H7 (cell line): Measurements from ENCODE around the gene MIER3. TPM values are rescaled to one million over a fixed set of nuclear protein-coding genes. Genes with fewer than 3 reads are reported as not detected.

Experiments
- DNase-seq: peaks from one replicate; pipeline ENCODE4 v3.0.0; 2012
- H3K27me3 ChIP-seq: 2 replicates; pipeline ENCODE4 v1.6.0; 2011; ENCODE audit warnings: mild to moderate bottlenecking, low read length; ENCODE audit not compliant: control insufficient read depth, insufficient read depth
- H3K36me3 ChIP-seq: replicated peaks from 2 replicates; pipeline ENCODE4 v1.5.1; 2011; ENCODE audit warnings: low read length; ENCODE audit not compliant: control insufficient read depth, insufficient read depth
- H3K4me3 ChIP-seq: 2 replicates; pipeline ENCODE4 v1.5.1; 2011; ENCODE audit warnings: low read depth, mild to moderate bottlenecking, control low read depth, low read length, moderate library complexity; ENCODE audit not compliant: insufficient read depth
- total RNA-seq: library from RNA; depleted of rRNA; stranded (reverse); fragments of >200 nt; shearing (Covaris generic); gene quantifications from 2 replicates; pipeline ENCODE4 v1.2.3, GENCODE V29; 2014

Gene MIER3
- total RNA-seq, 1 experiment from 2014 or later: 22.0 TPM

- Histone ChIP-seq H3K27me3 (no peaks in the 10 kb centered on the region), H3K4me3 (no peak overlapping the region), H3K36me3 (peaks cover 34% of the 10 kb centered on the region)
- DNase-seq: no peak
Measured at GRCh38 chr5:56941981-56942380, 9.9 kb downstream of the MIER3 start.

- DNase-seq: no peak
- Histone ChIP-seq H3K36me3 (peaks cover 47% of the 10 kb centered on the region), H3K27me3 (no peaks in the 10 kb centered on the region), H3K4me3 (no peak overlapping the region)
Measured at GRCh38 chr5:56938858-56939257, 13.1 kb downstream of the MIER3 start.

GRCh38 chr5:56934325-56934724 is 17.6 kb downstream of the MIER3 start:
- DNase-seq: no peak
- peaks cover 32% of the 10 kb centered on the region for H3K36me3 ChIP-seq
- H3K4me3 ChIP-seq: no peak overlapping the region
- H3K27me3 ChIP-seq: no peaks in the 10 kb centered on the region

GRCh38 chr5:56922922-56923321 is 29.0 kb downstream of the MIER3 start:
- no peak overlapping the region for H3K4me3 ChIP-seq
- DNase-seq: no peak
- peaks cover 18% of the 10 kb centered on the region for H3K36me3 ChIP-seq
- H3K27me3 ChIP-seq: no peaks in the 10 kb centered on the region

GRCh38 chr5:56919942-56920662 is 31.8 kb downstream of the MIER3 start:
- H3K36me3 ChIP-seq: peaks cover 17% of the 10 kb centered on the region
- H3K27me3 ChIP-seq: no peaks in the 10 kb centered on the region
- no peak for DNase-seq
- no peak overlapping the region for H3K4me3 ChIP-seq

- no peaks in the 10 kb centered on the region for H3K27me3 ChIP-seq
- no peak overlapping the region for H3K4me3 ChIP-seq
- no peak for DNase-seq
- H3K36me3 ChIP-seq: peaks cover 7% of the 10 kb centered on the region
Measured at GRCh38 chr5:56918054-56918453, 33.9 kb downstream of the MIER3 start.

- Histone ChIP-seq H3K36me3 (peaks cover 2% of the 10 kb centered on the region), H3K27me3 (no peaks in the 10 kb centered on the region)
- DNase-seq: no peak
Measured at GRCh38 chr5:56917534-56917933, 34.4 kb downstream of the MIER3 start.

GRCh38 chr5:56914678-56915077 is 37.2 kb downstream of the MIER3 start:
- no peak for DNase-seq
- Histone ChIP-seq H3K27me3 (no peaks in the 10 kb centered on the region), H3K36me3 (peaks cover 2% of the 10 kb centered on the region; the same call in 1 of the 2 replicates), H3K4me3 (no peak overlapping the region)

More at GRCh38 chr5:56917534-56917933, 34.4 kb downstream of the MIER3 start:
- H3K4me3 ChIP-seq: no peak overlapping the region

- Histone ChIP-seq H3K27me3 (no peaks in the 10 kb centered on the region), H3K36me3 (peaks cover 2% of the 10 kb centered on the region; the same call in 1 of the 2 replicates), H3K4me3 (no peak overlapping the region)
- no peak for DNase-seq
Measured at GRCh38 chr5:56913766-56914165, 38.2 kb downstream of the MIER3 start.

- Histone ChIP-seq H3K4me3 (peak overlapping the region; percentile 78), H3K36me3 (no peaks in the 10 kb centered on the region), H3K27me3 (no peaks in the 10 kb centered on the region)
- DNase-seq: peak; percentile 9
Measured at GRCh38 chr5:56910210-56910965, 41.5 kb downstream of the MIER3 start.

- DNase-seq: peak; percentile 96
- Histone ChIP-seq H3K36me3 (no peaks in the 10 kb centered on the region), H3K4me3 (peak within 1 kb of the TSS; percentile 78), H3K27me3 (no peaks in the 10 kb centered on the region)
Measured at GRCh38 chr5:56909294-56910209, 42.4 kb downstream of the MIER3 start, which contains the start of gene SETD9. SETD9 (plus strand) TSS chr5:56909596; CDS start chr5:56909646, 50 bp downstream.

GRCh38 chr5:56908942-56909293 is 43.0 kb downstream of the MIER3 start:
- peak overlapping the region; percentile 72 for H3K4me3 ChIP-seq
- no peak for DNase-seq
- no peaks in the 10 kb centered on the region for H3K36me3 ChIP-seq
- no peaks in the 10 kb centered on the region for H3K27me3 ChIP-seq

GRCh38 chr5:56900858-56901578 is 50.9 kb downstream of the MIER3 start:
- Histone ChIP-seq H3K4me3 (no peak overlapping the region), H3K27me3 (no peaks in the 10 kb centered on the region), H3K36me3 (no peaks in the 10 kb centered on the region)
- peak; percentile 32 for DNase-seq

GRCh38 chr5:56900395-56900794 is 51.5 kb downstream of the MIER3 start:
- DNase-seq: no peak

More at GRCh38 chr5:56900395-56900794, 51.5 kb downstream of the MIER3 start:
- Histone ChIP-seq H3K4me3 (no peak overlapping the region), H3K27me3 (no peaks in the 10 kb centered on the region), H3K36me3 (no peaks in the 10 kb centered on the region)
